DND-41 (cell line): ENCODE data around the gene VSTM2B.

Experiments
- ATAC-seq: fragments of 200-7000 bp; cut with Tn5 transposase; 3 replicates; pipeline ENCODE4 v1.9.1; 2021; ENCODE audit warnings: low read depth; ENCODE audit not compliant: insufficient read depth
- DNase-seq: peaks from one replicate; pipeline ENCODE4 v3.0.0-alpha.2; 2020
- H2AFZ ChIP-seq: 2 replicates; pipeline ENCODE4 v1.6.0; 2012; ENCODE audit warnings: low read depth, low read length
- H3K27ac ChIP-seq: 2 replicates; pipeline ENCODE4 v1.5.1; 2012; ENCODE audit warnings: low read length, inconsistent platforms
- H3K27me3 ChIP-seq: fragments of 200-600 bp; sonication (generic); 2 replicates; pipeline ENCODE4 v1.6.0; 2012; ENCODE audit warnings: low read length, mild to moderate bottlenecking, inconsistent platforms; ENCODE audit not compliant: insufficient read depth, poor library complexity
- H3K36me3 ChIP-seq: 2 replicates; pipeline ENCODE4 v1.5.1; 2012; ENCODE audit warnings: low read length, inconsistent platforms; ENCODE audit not compliant: insufficient read depth
- H3K4me1 ChIP-seq: 2 replicates; pipeline ENCODE4 v1.5.1; 2012; ENCODE audit warnings: mild to moderate bottlenecking, low read length; ENCODE audit not compliant: insufficient read depth
- H3K4me2 ChIP-seq: 2 replicates; pipeline ENCODE4 v1.6.0; 2012; ENCODE audit warnings: mild to moderate bottlenecking, moderate library complexity, low read length, inconsistent platforms; ENCODE audit not compliant: insufficient read depth
- H3K4me3 ChIP-seq, 2 experiments: fragments of 200-600 bp in 1 of 2; shearing (Covaris generic) in 1 of 2; 2 replicates each; pipeline ENCODE4 v1.5.1; 2012 to 2016; ENCODE audit warnings: inconsistent platforms in 2 of 2, low read length in 2 of 2, mild to moderate bottlenecking in 2 of 2, low read depth in 1 of 2, moderate library complexity in 1 of 2
- H3K79me2 ChIP-seq: 2 replicates; pipeline ENCODE4 v1.6.0; 2012; ENCODE audit warnings: low read length, inconsistent platforms; ENCODE audit not compliant: insufficient read depth
- H3K9ac ChIP-seq: 2 replicates; pipeline ENCODE4 v1.6.0; 2012; ENCODE audit warnings: low read depth, mild to moderate bottlenecking, inconsistent platforms, low read length, moderate library complexity
- H3K9me3 ChIP-seq: 2 replicates; pipeline ENCODE4 v1.5.1; 2012; ENCODE audit warnings: low read length, moderate library complexity, mild to moderate bottlenecking, inconsistent platforms; ENCODE audit not compliant: insufficient read depth, severe bottlenecking
- H4K20me1 ChIP-seq: 2 replicates; pipeline ENCODE4 v1.6.0; 2012; ENCODE audit warnings: low read length; ENCODE audit not compliant: insufficient read depth
- CTCF ChIP-seq: IDR thresholded peaks from 2 replicates; pipeline ENCODE4 v1.5.1; 2012; ENCODE audit warnings: borderline replicate concordance, low read length, moderate library complexity, mild to moderate bottlenecking; ENCODE audit not compliant: poor library complexity, severe bottlenecking; ENCODE audit errors: extremely low read depth
- EZH2 ChIP-seq: IDR thresholded peaks from 3 replicates; pipeline ENCODE4 v1.6.1; 2012; ENCODE audit warnings: borderline replicate concordance, low read depth, mild to moderate bottlenecking, moderate library complexity, low read length, inconsistent platforms; ENCODE audit not compliant: severe bottlenecking

The VSTM2B gene

GRCh38 chr19:29549105-29550070 lies 23.6 kb downstream of the VSTM2B start:
- Histone ChIP-seq H3K79me2 (no peaks in the 10 kb centered on the region), H3K4me1 (no peaks in the 10 kb centered on the region), H3K4me2 (no peak overlapping the region), H4K20me1 (no peaks in the 10 kb centered on the region), H2AFZ (no peak overlapping the region), H3K36me3 (no peaks in the 10 kb centered on the region), H3K27me3 (no peaks in the 10 kb centered on the region), H3K9me3 (peaks cover 3% of the 10 kb centered on the region), H3K27ac (no peak overlapping the region), H3K4me3 (no peak overlapping the region), H3K9ac (no peak overlapping the region)
- TF ChIP-seq CTCF: no peak
- TF ChIP-seq EZH2: no peak
- no peak for DNase-seq
- no peak for ATAC-seq

GRCh38 chr19:29550896-29551295 lies 25.1 kb downstream of the VSTM2B start:
- Histone ChIP-seq H3K4me3 (no peak overlapping the region), H3K4me1 (no peaks in the 10 kb centered on the region), H3K4me2 (no peak overlapping the region), H4K20me1 (no peaks in the 10 kb centered on the region), H3K9me3 (peaks cover 3% of the 10 kb centered on the region), H2AFZ (no peak overlapping the region), H3K79me2 (no peaks in the 10 kb centered on the region), H3K27ac (no peak overlapping the region), H3K36me3 (no peaks in the 10 kb centered on the region), H3K9ac (no peak overlapping the region), H3K27me3 (no peaks in the 10 kb centered on the region)
- DNase-seq (no peak), ATAC-seq (no peak)
- TF ChIP-seq CTCF: no peak
- no peak for TF ChIP-seq EZH2

GRCh38 chr19:29551774-29552173 lies 26.0 kb downstream of the VSTM2B start:
- Histone ChIP-seq H3K4me1 (no peaks in the 10 kb centered on the region), H3K79me2 (no peaks in the 10 kb centered on the region), H3K9me3 (peaks cover 3% of the 10 kb centered on the region), H3K27ac (no peak overlapping the region), H3K4me3 (no peak overlapping the region), H2AFZ (no peak overlapping the region), H3K9ac (no peak overlapping the region), H4K20me1 (no peaks in the 10 kb centered on the region), H3K4me2 (no peak overlapping the region), H3K27me3 (no peaks in the 10 kb centered on the region), H3K36me3 (no peaks in the 10 kb centered on the region)
- DNase-seq (no peak), ATAC-seq (no peak)
- TF ChIP-seq CTCF (no peak), EZH2 (no peak)
